Stimulated activated CD4-positive, alpha-beta T cell treated with anti-CD3 and anti-CD28 coated beads, Interleukin-2, amount 100 ng/mL, for 4 hours (primary cell): ENCODE data around the gene RABEP1.
"Not testable (repeated sequence)": the region's sequence is repeated elsewhere in the genome, so short reads cannot be mapped to it uniquely, and the experiment has no call there.

ENCODE experiments used
- DNase-seq: peaks from one replicate; pipeline ENCODE4 v3.0.0-alpha.2; 2020; ENCODE audit warnings: low read depth

Gene RABEP1

GRCh38 chr17:5422505-5422904, 140.4 kb downstream of the RABEP1 start:
- no peak for DNase-seq

DNA sequence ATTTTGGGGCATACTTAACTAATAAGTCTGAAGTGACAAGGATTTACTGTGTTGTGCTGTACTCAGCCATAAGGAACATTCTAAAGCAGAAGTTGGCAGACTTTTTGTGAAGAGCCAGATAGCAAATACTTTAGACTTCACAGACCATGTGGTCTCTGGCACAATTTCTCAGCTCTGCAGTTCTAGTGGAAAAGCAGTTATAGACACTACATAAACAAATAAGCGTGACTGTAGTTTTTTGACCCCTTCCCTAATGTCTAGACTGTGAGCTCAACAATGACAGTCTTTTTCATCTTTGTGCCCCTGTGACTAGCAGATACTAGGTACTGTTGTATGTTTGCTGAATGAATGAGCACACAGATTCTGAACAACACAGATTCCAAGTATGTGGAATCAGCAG, 142.8 kb downstream of the RABEP1 start:
- no peak for DNase-seq

DNA sequence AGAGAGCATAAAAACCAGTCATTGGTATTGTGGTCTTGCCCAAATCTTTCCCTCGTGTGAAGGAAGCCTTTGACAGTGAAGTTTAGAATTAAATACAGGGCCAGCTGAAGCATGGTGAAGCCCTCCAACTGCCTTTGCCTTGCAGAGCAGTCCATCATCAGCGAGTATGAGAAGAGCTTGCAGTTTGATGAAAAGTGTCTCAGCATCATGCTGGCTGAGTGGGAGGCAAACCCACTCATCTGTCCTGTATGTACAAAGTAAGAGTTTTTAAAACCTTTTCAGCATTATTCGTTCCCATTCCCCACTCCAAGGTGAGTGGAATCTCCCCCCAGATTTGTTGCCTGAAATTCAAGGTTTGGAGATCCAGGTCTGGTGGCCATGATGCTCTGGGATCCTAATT, 143.7 kb downstream of the RABEP1 start:
- no peak for DNase-seq

- no peak for DNase-seq
Observed at GRCh38 chr17:5429191-5429887, 147.3 kb downstream of the RABEP1 start.

DNA sequence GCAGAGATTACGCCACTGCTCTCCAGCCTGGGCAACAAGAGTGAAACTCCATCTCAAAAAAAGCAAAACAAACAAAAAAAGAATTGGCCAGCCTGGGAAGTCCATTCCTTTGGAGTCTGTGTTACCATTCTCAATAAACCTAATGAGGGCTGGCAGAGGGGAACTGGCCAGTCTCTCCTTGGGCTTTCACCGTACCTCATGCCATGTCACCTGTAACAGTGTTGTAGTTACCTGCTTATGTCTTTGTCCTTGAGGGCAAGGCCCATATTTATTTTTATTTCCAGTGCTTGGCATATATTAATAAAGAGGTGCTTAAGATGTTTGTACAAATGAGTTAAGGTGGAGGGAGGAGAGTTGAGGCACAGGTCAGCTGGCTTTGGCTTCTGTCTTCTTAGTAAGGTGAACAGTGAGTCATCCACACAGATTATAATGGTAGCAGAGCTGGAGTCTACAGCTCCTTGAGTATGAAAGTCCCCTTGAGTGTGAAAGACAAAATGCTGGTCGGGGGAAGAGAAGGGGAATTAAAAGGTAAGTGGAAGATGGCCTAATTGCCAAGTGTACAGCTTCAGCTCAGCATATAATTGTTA, 148.4 kb downstream of the RABEP1 start:
- DNase-seq = no peak

- not testable (repeated sequence) for DNase-seq
Observed at GRCh38 chr17:5431234-5431633, 149.2 kb downstream of the RABEP1 start.

- no peak for DNase-seq
Observed at GRCh38 chr17:5431949-5432556, 150.0 kb downstream of the RABEP1 start.

DNA sequence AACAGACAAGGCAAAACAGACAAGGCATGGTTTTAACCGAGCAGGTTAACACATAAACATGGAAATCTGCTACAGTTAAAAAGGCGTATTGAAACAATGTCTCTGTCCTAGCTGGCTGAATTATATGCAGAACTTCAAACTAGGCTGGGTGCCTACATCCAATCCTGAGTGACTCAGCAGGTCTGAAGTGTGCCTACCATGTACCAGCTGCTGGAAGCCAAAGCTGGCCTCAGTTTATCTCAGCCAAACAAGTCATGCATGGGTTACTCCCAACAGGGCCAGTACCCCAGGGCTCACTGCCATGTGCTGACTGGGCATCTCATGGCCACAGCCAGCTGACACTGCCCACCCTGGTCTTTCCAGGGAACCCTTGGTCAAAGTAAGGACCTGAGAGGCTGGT, 152.9 kb downstream of the RABEP1 start:
- DNase-seq = no peak
